Central memory CD8-positive, alpha-beta T cell (primary cell): ENCODE measurements around the gene SYCN.

Experiments used
- ATAC-seq: fragments of 150-1000 bp; cut with Tn5 transposase; replicated peaks from 2 replicates; pipeline ENCODE4 v1.10.0; 2022; ENCODE audit warnings: mild to moderate bottlenecking, moderate FRiP score, moderate number of reproducible peaks; ENCODE audit not compliant: poor library complexity, severe bottlenecking; ENCODE audit errors: extremely low read depth
- DNase-seq, 2 donors: peaks; one replicate each; pipeline ENCODE4 v3.0.0; 2021; ENCODE audit warnings: low spot score in 2 of 2
- H3K27ac Mint-ChIP-seq: one replicate; pipeline ENCODE4 v1.8.0; 2022; ENCODE audit warnings: low read depth, mild to moderate bottlenecking, moderate library complexity, mixed read lengths
- H3K27me3 Mint-ChIP-seq: one replicate; pipeline ENCODE4 v1.8.0; 2022; ENCODE audit warnings: mixed read lengths
- H3K36me3 Mint-ChIP-seq: one replicate; pipeline ENCODE4 v1.8.0; 2022; ENCODE audit warnings: mild to moderate bottlenecking, moderate library complexity, mixed read lengths; ENCODE audit not compliant: insufficient read depth
- H3K4me1 Mint-ChIP-seq: one replicate; pipeline ENCODE4 v1.8.0; 2022; ENCODE audit warnings: mixed read lengths
- H3K4me3 Mint-ChIP-seq: one replicate; pipeline ENCODE4 v1.8.0; 2022; ENCODE audit warnings: mild to moderate bottlenecking, moderate library complexity, mixed read lengths
- H3K9me3 Mint-ChIP-seq: one replicate; pipeline ENCODE4 v1.8.0; 2022; ENCODE audit warnings: mixed read lengths

SYCN gene

GRCh38 chr19:39180749-39181148 lies 23.3 kb downstream of the SYCN start:
- Mint-ChIP-seq H3K36me3 (no peaks in the 10 kb centered on the region), H3K9me3 (no peaks in the 10 kb centered on the region), H3K4me1 (no peaks in the 10 kb centered on the region), H3K27me3 (no peaks in the 10 kb centered on the region), H3K4me3 (no peak overlapping the region), H3K27ac (no peak overlapping the region)
- ATAC-seq: no peak
- DNase-seq: no peak

- ATAC-seq (no peak), DNase-seq (no peak)
- no peaks in the 10 kb centered on the region for H3K27me3 Mint-ChIP-seq
- no peak overlapping the region for H3K4me3 Mint-ChIP-seq
- H3K27ac Mint-ChIP-seq: no peak overlapping the region
- no peaks in the 10 kb centered on the region for H3K4me1 Mint-ChIP-seq
- no peaks in the 10 kb centered on the region for H3K36me3 Mint-ChIP-seq
- no peaks in the 10 kb centered on the region for H3K9me3 Mint-ChIP-seq
Measured at GRCh38 chr19:39179754-39180153, 24.3 kb downstream of the SYCN start.

GRCh38 chr19:39178296-39179006 lies 25.6 kb downstream of the SYCN start:
- DNase-seq (no peak), ATAC-seq (no peak)
- no peaks in the 10 kb centered on the region for H3K27me3 Mint-ChIP-seq
- no peaks in the 10 kb centered on the region for H3K36me3 Mint-ChIP-seq
- no peaks in the 10 kb centered on the region for H3K4me1 Mint-ChIP-seq
- no peak overlapping the region for H3K27ac Mint-ChIP-seq
- no peak overlapping the region for H3K4me3 Mint-ChIP-seq
- H3K9me3 Mint-ChIP-seq: no peaks in the 10 kb centered on the region

- no peak overlapping the region for H3K4me3 Mint-ChIP-seq
- no peak for DNase-seq
- H3K9me3 Mint-ChIP-seq: no peaks in the 10 kb centered on the region
- H3K27ac Mint-ChIP-seq: no peak overlapping the region
- H3K27me3 Mint-ChIP-seq: no peaks in the 10 kb centered on the region
- H3K4me1 Mint-ChIP-seq: no peaks in the 10 kb centered on the region
- no peak for ATAC-seq
- H3K36me3 Mint-ChIP-seq: no peaks in the 10 kb centered on the region
Measured at GRCh38 chr19:39177736-39178135, 26.3 kb downstream of the SYCN start.

DNA sequence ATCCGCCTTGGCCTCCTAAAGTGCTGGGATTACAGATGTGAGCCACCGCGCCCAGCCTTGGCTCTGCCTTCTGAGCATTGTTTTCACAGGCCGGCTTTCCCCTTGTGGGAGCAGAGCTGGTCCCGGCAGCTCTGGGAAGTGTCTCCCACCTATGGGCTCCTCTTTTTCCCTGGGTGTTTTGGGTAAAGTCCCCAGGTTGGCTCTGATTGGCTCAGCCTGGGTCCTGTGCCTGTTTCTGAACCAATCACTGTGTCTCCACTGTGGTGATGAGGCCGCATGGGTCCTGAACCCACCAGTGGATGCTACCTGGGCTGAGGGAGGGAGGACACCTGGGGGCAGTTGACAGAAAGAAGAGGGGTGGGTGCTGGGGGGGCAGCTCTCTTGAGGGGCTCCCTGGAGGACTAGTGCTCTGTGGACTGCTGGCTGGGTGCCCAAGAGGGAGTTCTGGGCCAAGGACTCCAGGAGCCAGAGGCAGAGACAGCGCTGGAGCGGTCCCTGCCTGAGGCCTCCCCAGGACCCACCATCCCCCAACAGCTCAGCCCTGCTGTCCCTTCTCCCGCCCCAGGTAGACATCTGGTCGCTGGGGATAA lies 26.9 kb downstream of the SYCN start:
- no peak for ATAC-seq
- Mint-ChIP-seq H3K27me3 (no peaks in the 10 kb centered on the region), H3K4me3 (no peak overlapping the region), H3K36me3 (no peaks in the 10 kb centered on the region), H3K27ac (no peak overlapping the region), H3K9me3 (no peaks in the 10 kb centered on the region), H3K4me1 (no peaks in the 10 kb centered on the region)
- no peak for DNase-seq

DNA sequence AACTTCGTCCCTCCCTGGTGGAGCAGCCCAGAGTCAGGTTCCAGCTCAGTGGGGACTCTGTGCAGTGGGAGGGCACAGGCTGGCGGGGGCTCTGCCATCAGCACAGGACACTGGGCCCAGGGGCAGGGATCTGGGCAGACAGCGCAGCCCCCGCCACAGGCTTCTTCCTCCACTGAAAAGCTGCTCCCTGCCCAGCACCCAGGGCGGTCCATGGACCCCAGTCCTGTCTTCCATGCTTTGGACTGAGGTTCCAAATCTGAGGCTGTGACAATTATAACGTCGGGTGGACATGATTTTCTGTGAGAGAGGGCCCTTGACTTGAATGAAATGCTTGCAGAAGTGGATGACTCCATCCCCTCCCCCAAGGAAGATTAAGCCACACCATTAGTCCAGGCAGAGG lies 28.5 kb downstream of the SYCN start:
- Mint-ChIP-seq H3K9me3 (no peaks in the 10 kb centered on the region), H3K4me3 (no peak overlapping the region), H3K4me1 (no peaks in the 10 kb centered on the region), H3K36me3 (no peaks in the 10 kb centered on the region), H3K27ac (no peak overlapping the region), H3K27me3 (no peaks in the 10 kb centered on the region)
- no peak for ATAC-seq
- no peak for DNase-seq

GRCh38 chr19:39174558-39175544 lies 29.2 kb downstream of the SYCN start:
- Mint-ChIP-seq H3K9me3 (no peaks in the 10 kb centered on the region), H3K36me3 (peaks cover 2% of the 10 kb centered on the region), H3K27me3 (no peaks in the 10 kb centered on the region), H3K27ac (no peak overlapping the region), H3K4me1 (no peaks in the 10 kb centered on the region), H3K4me3 (no peak overlapping the region)
- DNase-seq (no peak), ATAC-seq (no peak)

DNA sequence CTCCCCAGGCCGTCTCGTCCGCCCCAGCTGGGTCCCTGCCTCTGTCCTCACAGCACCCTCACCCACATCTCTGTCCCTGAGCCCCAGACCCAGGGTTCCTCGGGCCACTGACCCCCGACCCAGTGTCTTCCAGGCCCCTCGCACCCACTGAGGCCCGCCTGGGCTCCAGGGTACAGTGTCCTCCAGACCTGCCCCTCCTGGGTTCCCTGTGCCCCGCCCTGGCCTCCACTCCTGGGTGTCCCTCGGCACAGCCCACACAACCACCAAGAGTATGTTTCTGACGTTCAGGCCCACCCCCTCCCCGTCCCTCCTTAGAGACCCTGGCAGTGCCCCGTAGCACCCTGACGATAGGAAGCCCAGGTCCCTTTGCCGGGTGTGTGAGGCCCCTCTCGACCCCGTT lies 29.9 kb downstream of the SYCN start:
- Mint-ChIP-seq H3K4me3 (no peak overlapping the region), H3K27ac (no peak overlapping the region), H3K9me3 (no peaks in the 10 kb centered on the region), H3K36me3 (peaks cover 4% of the 10 kb centered on the region), H3K27me3 (no peaks in the 10 kb centered on the region), H3K4me1 (no peaks in the 10 kb centered on the region)
- ATAC-seq (no peak), DNase-seq (no peak)

GRCh38 chr19:39173502-39173991 lies 30.5 kb downstream of the SYCN start:
- Mint-ChIP-seq H3K27me3 (no peaks in the 10 kb centered on the region), H3K4me3 (no peak overlapping the region), H3K4me1 (no peaks in the 10 kb centered on the region), H3K9me3 (no peaks in the 10 kb centered on the region), H3K36me3 (peaks cover 4% of the 10 kb centered on the region), H3K27ac (no peak overlapping the region)
- DNase-seq (no peak), ATAC-seq (no peak)

GRCh38 chr19:39172700-39173501 lies 31.2 kb downstream of the SYCN start:
- ATAC-seq (no peak), DNase-seq (no peak)
- Mint-ChIP-seq H3K27ac (no peak overlapping the region), H3K4me1 (no peaks in the 10 kb centered on the region), H3K36me3 (peaks cover 4% of the 10 kb centered on the region), H3K27me3 (no peaks in the 10 kb centered on the region), H3K9me3 (no peaks in the 10 kb centered on the region), H3K4me3 (no peak overlapping the region)

DNA sequence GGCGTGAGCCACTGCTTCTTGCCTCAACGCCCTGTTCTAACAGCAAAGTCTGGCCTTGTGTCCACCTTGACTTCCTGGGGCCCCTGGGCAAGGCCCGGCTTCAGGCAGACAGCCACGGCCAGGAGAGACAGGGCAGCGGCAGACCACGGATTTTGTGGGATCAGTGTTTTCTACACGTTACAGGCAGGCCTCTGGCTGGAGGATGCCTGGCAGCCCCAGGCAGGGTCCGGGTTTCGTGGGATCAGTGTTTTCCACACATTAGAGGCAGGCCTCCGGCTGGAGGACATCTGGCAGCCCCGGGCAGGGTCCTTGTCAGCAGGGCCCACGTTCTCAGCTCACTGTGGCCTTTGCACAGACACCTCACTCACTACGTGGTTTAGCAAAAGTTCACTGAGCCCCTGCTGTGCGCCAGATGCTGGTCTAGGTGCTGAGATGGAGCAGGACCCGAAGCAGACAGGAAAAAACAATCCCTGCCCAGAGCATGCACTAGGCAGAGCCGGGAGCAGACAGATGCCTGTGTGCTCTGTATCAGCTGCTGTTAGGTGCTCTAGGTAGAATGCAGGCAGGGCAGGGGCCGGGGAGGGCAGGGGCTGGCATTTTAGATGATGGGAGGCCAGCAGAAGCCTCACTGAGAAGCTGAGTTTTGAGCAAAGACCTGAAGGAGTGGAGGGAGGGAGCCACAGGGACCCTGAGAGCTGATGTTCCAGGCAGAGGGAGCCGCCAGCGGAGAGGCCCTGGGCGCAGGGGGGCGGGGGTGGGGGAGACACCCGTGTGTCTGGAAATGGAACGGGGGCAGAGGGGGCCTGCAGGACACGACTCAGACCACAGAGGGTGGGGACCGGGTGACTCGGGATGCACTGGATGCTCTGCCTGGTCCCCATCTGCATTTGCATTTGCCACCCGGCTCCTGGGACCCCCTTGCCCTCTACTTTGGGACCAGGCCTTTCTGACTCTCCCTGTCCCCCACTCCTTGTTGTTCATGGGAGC lies 32.3 kb downstream of the SYCN start:
- Mint-ChIP-seq H3K27ac (no peak overlapping the region), H3K36me3 (peaks cover 4% of the 10 kb centered on the region), H3K4me3 (no peak overlapping the region), H3K4me1 (no peaks in the 10 kb centered on the region), H3K27me3 (no peaks in the 10 kb centered on the region), H3K9me3 (no peaks in the 10 kb centered on the region)
- no peak for DNase-seq
- no peak for ATAC-seq
